Fibroblast of skin of right quadriceps (primary cell): ENCODE results near the gene TMEM42.

Source experiments
- DNase-seq: peaks from one replicate; pipeline ENCODE4 v3.0.0-alpha.2; 2013

The TMEM42 gene

DNA sequence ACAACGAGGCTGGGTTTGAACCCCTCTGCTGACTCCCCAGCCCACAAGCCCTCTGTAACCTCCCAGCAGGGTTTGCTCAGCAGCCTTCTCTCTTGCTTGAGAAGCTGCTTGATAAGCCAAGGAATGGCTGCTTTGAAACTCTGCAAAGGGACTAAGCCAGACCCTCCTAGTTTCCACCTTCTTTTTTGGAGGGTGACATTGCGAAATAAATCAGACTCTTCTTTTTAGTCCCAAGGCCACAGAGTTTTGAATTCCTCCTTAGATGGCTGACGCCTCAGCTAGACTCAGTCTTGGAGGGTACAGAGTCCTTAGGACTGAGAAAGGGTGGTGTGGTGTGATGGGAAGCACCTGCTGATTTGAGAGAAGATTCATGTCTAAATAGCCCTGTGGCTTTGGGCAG, 13.9 kb downstream of the TMEM42 start:
- no peak for DNase-seq

DNA sequence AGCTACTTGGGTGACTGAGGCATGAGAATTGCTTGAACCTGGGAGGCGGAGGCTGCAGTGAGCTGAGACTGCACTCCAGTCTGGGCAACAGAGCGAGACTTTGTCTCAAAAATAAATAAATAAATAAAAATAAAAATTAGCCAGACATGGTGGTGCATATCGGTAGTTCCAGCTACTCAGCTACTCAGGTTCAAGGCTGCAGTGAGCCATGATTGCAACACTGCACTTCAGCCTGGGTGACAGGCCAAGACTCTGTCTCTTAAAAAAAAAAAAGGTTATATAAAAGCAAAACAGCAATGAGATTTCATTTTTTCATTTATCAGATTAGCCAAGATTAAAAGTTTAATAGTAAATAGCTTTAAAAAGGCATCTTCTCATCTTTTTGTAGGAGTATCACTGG, 15.6 kb downstream of the TMEM42 start:
- no peak for DNase-seq

DNA sequence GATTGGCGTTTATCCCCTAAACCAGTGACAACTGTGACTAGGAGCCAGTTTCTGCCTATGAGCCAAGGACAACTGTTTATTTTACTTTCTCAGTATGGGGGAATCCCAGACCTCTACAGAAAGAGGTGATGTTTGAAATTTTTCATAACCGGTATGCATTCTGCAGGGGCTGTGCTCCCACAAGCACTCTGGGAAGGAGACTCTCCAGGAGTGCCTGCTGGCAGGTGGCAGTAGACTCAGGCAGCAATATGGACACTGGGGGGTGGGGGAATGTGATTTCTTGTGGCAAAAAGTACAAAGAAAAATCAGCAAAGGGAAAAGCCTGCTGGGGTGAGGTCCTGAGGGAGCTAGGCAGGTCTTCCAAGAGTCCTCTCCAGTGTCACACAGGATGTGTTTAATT, 18.6 kb downstream of the TMEM42 start:
- DNase-seq, result no peak

DNA sequence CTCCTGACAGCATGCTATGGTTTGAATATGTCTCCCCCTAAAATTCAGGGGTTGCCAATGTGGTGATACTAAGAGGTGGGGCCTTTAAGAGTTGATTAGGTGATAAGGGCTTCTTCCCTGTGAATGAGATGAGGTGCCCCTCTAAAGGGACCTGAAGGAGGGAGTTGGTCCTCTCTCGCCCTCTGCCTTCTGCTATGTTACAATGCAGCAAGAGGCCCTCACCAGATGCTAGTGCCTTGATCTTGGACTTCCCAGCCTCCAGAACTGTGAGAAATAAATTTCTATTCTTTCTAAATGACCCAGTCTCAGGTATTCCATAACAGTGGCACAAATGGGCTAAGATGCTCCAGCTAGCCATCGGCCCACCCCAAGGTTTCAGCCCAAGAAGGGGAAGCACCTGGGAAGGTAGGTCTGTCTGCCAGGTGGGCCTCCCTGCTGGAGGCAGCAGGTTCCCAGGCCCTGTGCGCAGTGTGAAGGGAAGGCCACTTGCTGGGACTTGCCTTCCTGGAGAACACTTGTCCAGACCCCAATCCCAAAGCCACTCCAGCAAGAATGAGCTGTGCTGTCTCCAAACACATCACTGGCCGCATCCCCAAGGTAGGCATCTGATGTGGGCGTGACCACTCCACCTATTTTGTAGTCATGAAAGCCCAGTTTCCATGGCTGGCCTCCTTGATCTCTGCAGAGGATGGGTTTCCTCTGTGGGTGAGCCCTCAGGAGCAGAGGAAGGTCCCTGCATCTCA, 21.7 kb downstream of the TMEM42 start:
- DNase-seq, result no peak

DNA sequence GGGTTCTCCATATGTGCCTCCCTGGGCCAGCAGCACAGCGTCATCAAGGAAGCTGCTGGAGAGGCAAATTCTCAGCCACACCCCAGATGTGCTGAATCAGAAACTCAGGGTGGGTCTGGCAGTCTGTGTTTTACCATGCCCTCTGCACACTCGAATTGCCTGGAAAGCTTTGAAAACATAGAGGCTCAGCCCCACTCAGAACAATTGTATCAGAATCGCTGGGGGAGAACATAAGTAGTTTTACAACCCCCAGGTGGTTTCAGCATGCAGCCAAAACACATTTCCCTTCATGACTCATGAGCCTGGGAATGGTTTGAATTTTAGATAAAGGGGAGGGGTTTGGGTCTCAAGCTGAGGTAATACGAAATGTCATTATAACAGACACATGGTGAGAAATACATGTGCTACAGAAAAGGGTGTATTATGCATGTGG, 22.3 kb downstream of the TMEM42 start:
- DNase-seq, result peak; percentile 98

DNA sequence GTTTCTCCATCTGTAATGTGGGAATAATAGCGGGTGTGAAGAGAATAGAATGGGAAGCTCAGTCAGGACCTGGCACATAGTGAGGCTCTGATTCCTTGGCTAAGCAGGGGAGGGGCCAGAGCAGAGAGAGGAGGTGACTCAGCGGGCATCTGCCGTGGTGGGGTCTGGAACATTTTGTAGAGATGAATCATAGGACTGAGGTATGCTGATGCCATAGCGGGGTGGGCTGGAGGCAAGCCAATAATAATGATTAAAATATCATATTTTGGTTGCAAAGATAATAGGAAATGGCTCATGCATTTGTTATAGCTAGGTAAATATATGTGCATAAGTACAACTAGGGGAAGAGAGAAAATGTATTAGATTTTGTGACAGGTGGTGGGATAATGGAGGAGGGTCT, 23.9 kb downstream of the TMEM42 start:
- peak; percentile 95 for DNase-seq

- no peak for DNase-seq
Measured at GRCh38 chr3:44886561-44886960, 24.8 kb downstream of the TMEM42 start.

DNA sequence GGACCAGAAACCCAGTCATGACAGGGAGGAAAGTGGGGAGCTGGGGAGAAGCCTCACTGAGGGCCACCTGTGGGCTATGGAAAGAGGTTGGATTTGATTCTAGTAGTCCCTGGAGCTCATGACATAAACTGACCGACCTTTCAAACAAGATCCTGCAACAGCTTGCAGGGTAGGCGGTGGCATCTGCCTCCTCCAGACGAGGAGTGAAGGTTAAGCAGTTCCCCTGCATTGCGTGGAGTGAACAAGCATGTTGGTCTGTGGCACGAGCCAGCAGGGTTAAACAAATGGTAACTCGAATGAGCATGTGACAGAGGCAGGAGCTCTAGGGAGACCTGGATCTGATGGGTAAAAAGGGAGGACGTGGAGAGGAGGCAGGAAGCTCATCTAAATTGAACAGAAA, 25.4 kb downstream of the TMEM42 start:
- no peak for DNase-seq

- DNase-seq, result no peak
Measured at GRCh38 chr3:44890258-44890657, 28.5 kb downstream of the TMEM42 start.

- DNase-seq, result no peak
Measured at GRCh38 chr3:44890852-44891251, 29.1 kb downstream of the TMEM42 start.

GRCh38 chr3:44892689-44893088, 31.0 kb downstream of the TMEM42 start:
- DNase-seq, result peak; percentile 19

DNA sequence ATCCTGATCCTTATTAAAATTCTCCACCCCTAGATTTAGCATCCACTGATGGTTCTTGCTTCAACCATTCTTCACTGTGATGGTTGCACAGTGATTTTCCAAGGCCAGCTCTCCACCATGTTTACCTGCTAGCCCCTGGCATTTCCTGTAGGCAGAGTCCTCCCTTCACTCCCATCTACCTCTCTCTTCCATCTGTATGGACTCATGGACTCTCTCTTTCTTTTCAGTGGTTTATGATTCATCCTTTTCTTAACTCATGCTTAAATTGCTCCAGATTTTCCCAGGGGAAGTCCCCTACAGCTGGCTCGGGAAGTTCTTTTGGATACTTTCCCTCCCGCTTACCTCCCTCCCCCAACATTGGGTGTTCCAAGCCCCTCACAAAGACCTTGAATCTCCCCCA, 31.4 kb downstream of the TMEM42 start:
- peak; percentile 76 for DNase-seq

- peak; percentile 38 for DNase-seq
Measured at GRCh38 chr3:44894485-44894884, 32.8 kb downstream of the TMEM42 start.

DNA sequence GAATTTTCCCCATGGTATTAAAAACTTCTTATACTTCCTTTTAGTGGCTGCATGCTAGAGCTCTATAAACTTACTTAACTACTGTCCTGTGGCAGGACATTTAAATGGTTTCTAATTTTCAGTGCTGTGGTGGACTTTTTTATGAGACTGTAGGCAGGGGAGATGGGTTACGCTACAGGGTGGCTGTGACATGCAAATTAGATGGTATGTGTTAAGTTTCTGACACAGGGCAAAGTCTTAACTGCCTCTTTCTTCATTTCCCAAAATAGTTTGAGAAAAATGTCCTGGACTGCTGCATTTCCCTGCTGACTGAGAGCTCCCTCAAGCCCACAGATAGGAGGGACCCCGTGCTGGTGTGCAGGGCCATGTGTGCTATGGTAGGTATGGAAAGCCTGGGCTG, 34.7 kb downstream of the TMEM42 start:
- DNase-seq, result no peak

DNA sequence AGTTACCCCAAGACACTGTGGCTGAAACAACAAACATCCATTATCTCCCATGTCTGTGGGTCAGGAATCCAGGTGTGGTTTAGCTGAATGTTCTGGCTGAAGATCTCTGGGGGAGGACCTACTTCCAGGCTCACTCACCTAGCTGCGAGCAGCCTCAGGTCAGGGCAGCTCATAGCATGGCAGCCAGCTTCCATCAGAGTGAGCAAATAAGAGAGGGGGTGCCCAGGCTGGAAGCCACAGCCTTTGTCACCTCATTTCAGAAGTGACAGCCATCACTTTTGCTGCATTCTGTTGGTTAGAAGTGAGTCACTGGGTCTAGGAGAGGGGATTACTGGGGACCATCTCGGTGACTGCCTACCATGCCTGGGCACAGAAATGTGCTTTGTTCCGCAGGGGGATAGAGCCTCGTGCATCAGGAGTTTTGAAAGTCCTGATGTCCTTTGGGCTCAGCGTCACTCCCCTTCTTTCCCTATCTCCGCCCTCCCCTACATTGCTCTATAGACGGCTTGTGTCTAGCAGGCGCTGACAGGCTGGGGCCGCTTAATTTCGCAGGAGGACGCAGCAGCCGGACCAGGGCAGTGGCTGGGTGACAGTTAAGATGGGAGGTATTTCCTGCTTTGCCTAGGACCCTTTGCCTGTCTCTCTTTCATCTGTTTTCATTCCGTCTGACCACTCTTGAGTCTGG, 38.1 kb downstream of the TMEM42 start:
- no peak for DNase-seq

GRCh38 chr3:44902628-44903027, 40.9 kb downstream of the TMEM42 start:
- no peak for DNase-seq

DNA sequence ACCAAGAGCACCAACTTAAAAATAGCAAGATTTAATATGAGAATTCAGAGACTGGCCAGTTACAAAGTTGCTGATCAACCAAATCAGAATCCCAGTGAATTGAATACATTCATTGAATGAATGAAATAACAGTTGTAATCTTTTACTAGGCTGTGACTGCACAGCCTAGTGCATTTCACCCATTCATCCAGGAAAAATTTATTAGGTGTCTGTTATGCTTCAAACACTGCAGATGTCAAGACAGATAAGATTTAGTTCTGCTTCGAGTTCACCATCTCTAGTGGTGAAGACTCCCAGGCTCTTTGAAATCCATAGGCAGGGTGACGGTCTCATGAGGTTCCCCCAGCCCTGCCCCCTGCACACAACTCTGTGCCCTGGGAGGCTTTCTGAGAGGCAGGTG, 41.6 kb downstream of the TMEM42 start:
- DNase-seq, result no peak

GRCh38 chr3:44903751-44904150, 42.0 kb downstream of the TMEM42 start:
- no peak for DNase-seq

GRCh38 chr3:44905446-44906157, 43.9 kb downstream of the TMEM42 start:
- no peak for DNase-seq

DNA sequence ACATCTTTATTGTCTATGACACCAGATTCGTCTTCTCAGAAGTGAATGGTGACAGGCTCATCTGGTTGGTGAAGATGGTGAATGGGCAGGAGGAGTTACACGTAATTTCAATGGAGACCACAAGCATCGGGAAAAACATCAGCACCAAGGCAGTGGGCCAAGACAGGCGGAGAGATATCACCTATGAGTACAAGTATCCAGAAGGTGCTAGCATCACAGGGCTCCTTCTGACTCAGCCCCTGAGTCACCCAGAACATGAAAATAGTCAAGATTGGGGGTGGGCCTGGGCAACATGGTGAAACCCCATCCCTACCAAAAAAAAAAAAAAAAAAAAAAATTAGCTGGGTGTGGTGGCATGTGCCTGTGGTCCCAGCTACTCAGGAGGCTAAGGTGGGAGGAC, 45.3 kb downstream of the TMEM42 start:
- DNase-seq, result no peak

DNA sequence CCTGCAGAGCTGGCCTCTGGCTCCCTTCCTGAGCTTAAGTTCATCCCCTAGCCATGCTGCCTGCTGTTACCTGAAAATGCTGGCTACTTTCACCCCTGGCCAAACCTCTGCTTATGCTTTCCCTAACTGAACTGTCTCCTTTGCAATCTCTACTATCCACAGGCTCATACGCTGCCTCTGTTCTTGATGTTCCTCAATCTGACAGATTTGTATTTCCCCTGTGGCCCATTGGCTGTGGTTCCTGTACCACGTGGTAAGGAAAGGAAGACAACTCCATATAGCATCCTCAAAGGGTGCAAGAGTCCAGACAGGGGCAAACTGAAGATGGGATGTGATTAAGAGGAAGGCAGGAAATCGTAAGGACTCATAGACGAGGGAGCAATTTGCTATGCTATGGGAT, 45.9 kb downstream of the TMEM42 start:
- DNase-seq, result no peak

- no peak for DNase-seq
Measured at GRCh38 chr3:44909063-44909462, 47.4 kb downstream of the TMEM42 start.

- DNase-seq, result no peak
Measured at GRCh38 chr3:44910693-44911092, 49.0 kb downstream of the TMEM42 start.

DNA sequence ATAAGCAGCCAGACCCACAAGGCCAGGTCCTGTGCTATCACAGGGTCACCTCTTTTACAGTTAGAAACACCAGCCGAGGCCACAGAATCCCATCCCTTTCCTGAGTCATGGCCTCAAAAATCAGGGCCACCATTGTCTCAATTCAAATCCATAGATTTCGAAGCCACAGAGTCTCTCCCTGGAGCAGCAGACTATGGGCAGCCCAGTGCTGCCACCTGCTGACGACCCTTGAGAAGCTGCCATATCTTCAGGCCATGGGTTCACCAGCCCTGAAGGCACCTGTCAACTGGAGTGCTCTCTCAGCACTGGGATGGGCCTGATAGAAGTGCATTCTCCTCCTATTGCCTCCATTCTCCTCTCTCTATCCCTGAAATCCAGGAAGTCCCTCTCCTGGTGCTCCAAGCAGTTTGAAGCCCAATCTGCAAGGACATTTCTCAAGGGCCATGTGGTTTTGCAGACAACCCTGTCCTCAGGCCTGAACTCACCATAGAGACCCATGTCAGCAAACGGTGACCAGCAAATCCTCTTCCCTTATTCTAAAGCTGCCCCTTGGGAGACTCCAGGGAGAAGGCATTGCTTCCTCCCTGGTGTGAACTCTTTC, 52.3 kb downstream of the TMEM42 start:
- DNase-seq, result peak; percentile 65
